Keratinocyte (primary cell): ENCODE data around the gene AMN.

Experiments
- EZH2 ChIP-seq: IDR thresholded peaks from one replicate; pipeline ENCODE4 v1.6.1; 2012; ENCODE audit warnings: inconsistent platforms, mild to moderate bottlenecking, low read length, moderate library complexity
- TF ChIP-seq, protein P1 (sequence below), 3 experiments: IDR thresholded peaks in 1 of 3; conservative IDR thresholded peaks in 1 of 3; optimal IDR thresholded peaks in 1 of 3; 2 replicates in 2 of 3; 3 replicates in 1 of 3; pipeline versions ENCODE3 to v1.5.1; 2011; ENCODE audit warnings: low read length in 3 of 3, mild to moderate bottlenecking in 3 of 3, moderate library complexity in 2 of 3, control low read depth in 1 of 3, inconsistent platforms in 1 of 3; ENCODE audit not compliant: insufficient read depth in 2 of 3; ENCODE audit errors: extremely low read depth in 1 of 3

DNA sequence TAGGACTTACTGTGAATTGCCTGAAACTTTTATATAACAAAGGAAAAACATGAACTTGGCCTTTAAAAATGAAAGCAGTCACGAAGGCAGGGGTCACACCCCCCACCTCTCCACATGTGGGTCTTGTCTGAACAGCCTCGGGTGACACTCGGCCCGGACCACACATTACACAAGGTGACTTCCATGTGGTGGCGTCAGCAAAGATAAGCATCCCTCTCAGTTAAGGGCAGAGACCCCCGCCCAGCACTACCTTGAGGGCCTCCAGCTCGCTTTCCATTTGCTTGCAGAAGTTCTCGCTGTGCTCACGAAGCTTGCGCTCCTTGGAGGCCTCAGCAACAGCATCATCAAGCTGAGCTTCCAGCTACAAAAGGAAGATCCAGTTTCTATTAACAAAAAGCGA lies 47.4 kb downstream of the AMN start:
- TF ChIP-seq, protein P1, sequence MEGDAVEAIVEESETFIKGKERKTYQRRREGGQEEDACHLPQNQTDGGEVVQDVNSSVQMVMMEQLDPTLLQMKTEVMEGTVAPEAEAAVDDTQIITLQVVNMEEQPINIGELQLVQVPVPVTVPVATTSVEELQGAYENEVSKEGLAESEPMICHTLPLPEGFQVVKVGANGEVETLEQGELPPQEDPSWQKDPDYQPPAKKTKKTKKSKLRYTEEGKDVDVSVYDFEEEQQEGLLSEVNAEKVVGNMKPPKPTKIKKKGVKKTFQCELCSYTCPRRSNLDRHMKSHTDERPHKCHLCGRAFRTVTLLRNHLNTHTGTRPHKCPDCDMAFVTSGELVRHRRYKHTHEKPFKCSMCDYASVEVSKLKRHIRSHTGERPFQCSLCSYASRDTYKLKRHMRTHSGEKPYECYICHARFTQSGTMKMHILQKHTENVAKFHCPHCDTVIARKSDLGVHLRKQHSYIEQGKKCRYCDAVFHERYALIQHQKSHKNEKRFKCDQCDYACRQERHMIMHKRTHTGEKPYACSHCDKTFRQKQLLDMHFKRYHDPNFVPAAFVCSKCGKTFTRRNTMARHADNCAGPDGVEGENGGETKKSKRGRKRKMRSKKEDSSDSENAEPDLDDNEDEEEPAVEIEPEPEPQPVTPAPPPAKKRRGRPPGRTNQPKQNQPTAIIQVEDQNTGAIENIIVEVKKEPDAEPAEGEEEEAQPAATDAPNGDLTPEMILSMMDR (optimal IDR thresholded peaks at IDR 0.05 in 1 of 3, IDR thresholded peaks at IDR 0.05 in 1 of 3, conservative IDR thresholded peaks at IDR 0.05 in 1 of 3; ENCODE audit: extremely low read depth in 1 of 3, insufficient read depth in 2 of 3, low read length in 3 of 3) = no peak
- no peak for TF ChIP-seq EZH2
